Activated naive CD8-positive, alpha-beta T cell treated with anti-CD3 and anti-CD28 coated beads, Interleukin-2, amount 50 U/mL, for 16 hours (primary cell): Measurements from ENCODE around the gene YPEL2.
"Not testable (repeated sequence)": the region's sequence is repeated elsewhere in the genome, so short reads cannot be mapped to it uniquely, and the experiment has no call there.

Experiments used
- DNase-seq: peaks from one replicate; pipeline ENCODE4 v3.0.0-alpha.2; 2020; ENCODE audit warnings: low read depth, low spot score

The YPEL2 gene

GRCh38 chr17:59331129-59331928 lies at the start of gene YPEL2:
Gene YPEL2, plus strand, starts transcription at chr17:59331655. Its CDS starts 21,755 bp downstream, at chr17:59353410.
- DNase-seq: peak; percentile 69

GRCh38 chr17:59284317-59284716 lies 47.1 kb upstream of the YPEL2 start:
- DNase-seq: no peak

GRCh38 chr17:59287452-59287851 lies 44.0 kb upstream of the YPEL2 start:
- no peak for DNase-seq

- DNase-seq: no peak
Measured at GRCh38 chr17:59287891-59288290, 43.6 kb upstream of the YPEL2 start.

GRCh38 chr17:59289981-59290301 lies 41.5 kb upstream of the YPEL2 start:
- no peak for DNase-seq

GRCh38 chr17:59290302-59290998 lies 41.0 kb upstream of the YPEL2 start:
- not testable (repeated sequence) for DNase-seq

GRCh38 chr17:59292174-59292523 lies 39.3 kb upstream of the YPEL2 start:
- no peak for DNase-seq

- DNase-seq: no peak
Measured at GRCh38 chr17:59296190-59296589, 35.3 kb upstream of the YPEL2 start.

GRCh38 chr17:59298521-59298920 lies 32.9 kb upstream of the YPEL2 start:
- no peak for DNase-seq

- DNase-seq: no peak
Measured at GRCh38 chr17:59299400-59300092, 31.9 kb upstream of the YPEL2 start.

GRCh38 chr17:59300941-59301340 lies 30.5 kb upstream of the YPEL2 start:
- no peak for DNase-seq

- DNase-seq: no peak
Measured at GRCh38 chr17:59304811-59305210, 26.6 kb upstream of the YPEL2 start.

GRCh38 chr17:59310263-59310920 lies 21.1 kb upstream of the YPEL2 start:
- DNase-seq: no peak

- no peak for DNase-seq
Measured at GRCh38 chr17:59311051-59311468, 20.4 kb upstream of the YPEL2 start.

- DNase-seq: not testable (repeated sequence)
Measured at GRCh38 chr17:59311521-59311920, 19.9 kb upstream of the YPEL2 start.

GRCh38 chr17:59315866-59316265 lies 15.6 kb upstream of the YPEL2 start:
- no peak for DNase-seq

GRCh38 chr17:59327121-59327980 lies 4.1 kb upstream of the YPEL2 start:
- no peak for DNase-seq

- DNase-seq: no peak
Measured at GRCh38 chr17:59327981-59328290, 3.5 kb upstream of the YPEL2 start.

- DNase-seq: no peak
Measured at GRCh38 chr17:59328601-59329000, 2.9 kb upstream of the YPEL2 start.

GRCh38 chr17:59329176-59330052 lies 2.0 kb upstream of the YPEL2 start:
- DNase-seq: no peak
